GM20000 (cell line): ENCODE data around the gene CKMT2.

Experiments
- DNase-seq: peaks from one replicate; pipeline ENCODE4 v3.0.0; 2012; ENCODE audit warnings: low spot score
- TF ChIP-seq, protein P1 (sequence below): IDR thresholded peaks from 2 replicates; pipeline ENCODE4 v1.5.1; 2012; ENCODE audit warnings: mild to moderate bottlenecking, control low read depth; ENCODE audit errors: extremely low read depth, missing control alignments

Gene CKMT2

DNA sequence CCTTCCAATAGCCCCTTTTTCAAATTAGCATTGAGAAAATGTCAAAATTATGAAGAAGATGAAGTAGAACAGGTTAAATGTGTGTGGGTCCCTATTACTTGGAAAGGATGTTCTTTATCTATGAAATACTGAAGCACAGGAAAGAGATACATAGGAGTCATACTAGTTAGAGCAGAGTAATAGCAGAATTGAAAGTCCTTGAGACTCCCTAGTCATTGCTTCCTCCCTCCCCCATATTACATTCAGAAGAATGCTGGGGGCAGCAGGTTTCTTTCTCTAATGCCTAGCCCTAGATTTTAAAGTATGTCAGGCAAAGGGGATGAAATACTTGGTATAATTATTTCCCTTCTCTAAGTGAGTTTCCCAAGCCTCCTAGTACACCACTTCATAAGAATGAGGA, 72.7 kb downstream of the CKMT2 start:
- DNase-seq = no peak
- TF ChIP-seq, protein P1, sequence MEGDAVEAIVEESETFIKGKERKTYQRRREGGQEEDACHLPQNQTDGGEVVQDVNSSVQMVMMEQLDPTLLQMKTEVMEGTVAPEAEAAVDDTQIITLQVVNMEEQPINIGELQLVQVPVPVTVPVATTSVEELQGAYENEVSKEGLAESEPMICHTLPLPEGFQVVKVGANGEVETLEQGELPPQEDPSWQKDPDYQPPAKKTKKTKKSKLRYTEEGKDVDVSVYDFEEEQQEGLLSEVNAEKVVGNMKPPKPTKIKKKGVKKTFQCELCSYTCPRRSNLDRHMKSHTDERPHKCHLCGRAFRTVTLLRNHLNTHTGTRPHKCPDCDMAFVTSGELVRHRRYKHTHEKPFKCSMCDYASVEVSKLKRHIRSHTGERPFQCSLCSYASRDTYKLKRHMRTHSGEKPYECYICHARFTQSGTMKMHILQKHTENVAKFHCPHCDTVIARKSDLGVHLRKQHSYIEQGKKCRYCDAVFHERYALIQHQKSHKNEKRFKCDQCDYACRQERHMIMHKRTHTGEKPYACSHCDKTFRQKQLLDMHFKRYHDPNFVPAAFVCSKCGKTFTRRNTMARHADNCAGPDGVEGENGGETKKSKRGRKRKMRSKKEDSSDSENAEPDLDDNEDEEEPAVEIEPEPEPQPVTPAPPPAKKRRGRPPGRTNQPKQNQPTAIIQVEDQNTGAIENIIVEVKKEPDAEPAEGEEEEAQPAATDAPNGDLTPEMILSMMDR = no peak

DNA sequence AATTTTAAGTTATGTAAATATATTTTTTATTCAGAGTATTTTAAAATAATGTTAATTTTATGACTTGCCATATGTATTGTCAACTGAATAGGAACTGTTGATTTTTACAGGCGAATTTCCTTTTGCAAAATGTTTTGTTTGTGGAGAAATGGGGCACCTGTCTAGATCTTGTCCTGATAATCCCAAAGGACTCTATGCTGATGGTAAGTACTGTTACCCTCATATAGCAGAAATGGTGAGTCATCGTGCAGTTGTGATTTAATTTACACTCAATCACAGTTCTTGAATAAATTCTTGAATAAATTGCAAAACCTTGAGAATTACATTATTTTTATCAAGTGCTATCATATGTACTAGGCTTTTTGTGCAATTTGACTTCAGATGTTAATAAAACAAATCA, 75.7 kb downstream of the CKMT2 start:
- DNase-seq = no peak
- TF ChIP-seq, protein P1 = no peak

DNA sequence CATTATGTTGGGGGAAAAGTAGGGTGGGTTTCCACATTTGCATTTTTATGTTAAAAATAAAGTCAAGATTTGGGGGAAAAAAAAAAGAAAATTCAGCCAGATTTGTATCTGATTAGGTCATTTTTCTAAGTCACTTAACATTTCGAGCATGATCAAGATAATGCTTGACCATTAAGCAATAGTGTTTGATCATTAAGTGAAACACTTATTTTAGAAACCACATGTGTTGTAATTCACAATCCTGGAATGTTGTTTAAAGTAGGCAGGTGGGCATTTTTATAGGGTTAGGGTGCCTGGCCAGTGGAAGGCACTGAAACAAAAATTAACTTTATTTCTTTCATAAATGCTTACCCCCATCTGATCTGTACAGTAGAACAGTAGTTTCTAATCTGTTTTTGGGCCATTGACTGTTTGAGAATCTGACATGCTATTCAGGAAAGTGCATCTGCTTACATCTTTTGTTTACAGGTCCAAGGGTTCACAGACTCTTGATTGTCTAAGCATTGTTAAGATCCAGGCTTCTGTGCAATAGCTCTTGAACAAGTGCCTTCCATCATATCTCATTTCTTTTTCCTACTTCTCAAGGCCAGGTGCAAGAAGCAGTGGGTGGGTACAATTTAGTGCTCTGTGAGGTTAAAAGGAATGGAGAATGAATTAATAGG, 77.4 kb downstream of the CKMT2 start:
- DNase-seq = no peak
- TF ChIP-seq, protein P1 = no peak

DNA sequence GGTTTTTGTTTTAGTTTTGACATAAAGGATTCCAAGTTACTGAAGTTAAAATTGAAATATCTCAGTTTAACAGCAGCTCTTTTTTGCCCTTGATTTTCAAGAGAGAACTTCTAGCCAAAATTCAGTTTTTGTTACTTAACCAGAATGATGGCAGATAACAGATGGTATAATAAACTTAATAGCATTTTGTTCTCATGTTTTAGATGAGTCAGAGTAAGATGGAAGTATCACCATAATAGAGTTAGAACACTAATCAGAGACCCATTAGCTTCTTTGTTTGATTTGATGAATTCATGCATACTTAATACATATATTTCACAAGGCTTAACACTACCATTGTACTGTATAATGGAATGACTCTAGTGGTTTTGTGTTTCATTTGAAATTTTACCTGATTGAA, 80.2 kb downstream of the CKMT2 start:
- DNase-seq = no peak
- TF ChIP-seq, protein P1 = no peak

DNA sequence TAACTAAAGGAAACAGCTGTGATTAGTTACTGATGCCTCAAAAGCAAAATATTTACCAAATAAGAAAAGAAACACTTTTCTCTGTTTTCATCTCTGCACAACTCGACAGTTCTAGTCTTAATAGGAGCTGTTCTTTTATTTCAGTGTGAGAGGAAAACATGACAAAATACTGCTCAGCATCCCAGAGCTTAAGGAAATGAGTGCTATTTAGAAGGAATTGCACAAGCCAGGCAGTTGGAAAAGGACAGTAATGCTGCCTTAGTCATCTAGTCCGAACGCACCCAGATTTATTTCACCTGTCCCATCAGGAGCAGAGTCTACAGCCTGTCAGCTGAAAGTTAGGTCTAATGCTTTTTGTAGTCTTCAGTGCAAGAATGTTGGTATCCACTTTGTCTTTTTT, 80.6 kb downstream of the CKMT2 start:
- TF ChIP-seq, protein P1 = no peak
- no peak for DNase-seq

DNA sequence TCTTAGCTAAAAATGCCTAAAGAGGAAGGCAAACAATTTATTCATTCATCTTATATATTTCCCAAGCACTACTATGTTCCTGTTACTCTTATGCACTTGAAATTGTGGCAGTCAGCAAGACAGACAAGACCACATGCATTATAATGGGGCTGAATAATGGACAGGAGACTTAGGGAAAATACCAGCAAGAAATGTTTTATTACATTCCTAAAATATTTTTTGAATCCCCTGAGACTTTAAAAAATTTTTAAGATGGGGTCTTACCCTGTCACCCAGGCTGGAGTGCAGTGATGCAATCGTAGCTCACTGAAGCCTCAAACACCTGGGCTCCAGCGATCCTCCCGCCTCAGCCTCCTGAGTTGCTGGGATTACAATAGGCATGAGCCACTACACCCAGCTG, 81.5 kb downstream of the CKMT2 start:
- DNase-seq = no peak
- TF ChIP-seq, protein P1 = no peak

DNA sequence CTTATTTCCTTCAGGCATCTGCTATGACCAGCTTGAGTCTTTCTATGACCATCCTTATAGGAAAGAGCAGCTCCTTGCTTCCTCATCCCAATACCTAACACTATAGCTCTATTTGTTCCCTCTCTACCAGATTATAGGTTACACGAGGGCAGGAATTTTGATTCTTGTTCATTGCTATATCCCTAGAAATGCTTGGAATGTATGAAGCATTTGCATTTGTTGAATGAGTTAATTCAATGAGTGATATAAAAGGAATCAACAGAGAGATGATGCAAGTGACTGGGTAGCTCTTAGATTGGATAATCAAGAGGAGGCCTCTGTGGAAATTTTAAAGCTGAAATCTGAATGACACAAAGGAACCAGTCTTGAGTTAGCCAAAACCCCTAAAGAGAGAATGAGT, 82.2 kb downstream of the CKMT2 start:
- TF ChIP-seq, protein P1 = no peak
- no peak for DNase-seq
